K562 (cell line): ENCODE results near the gene BSPRY. TPM values are rescaled to one million over a fixed set of nuclear protein-coding genes. Genes with fewer than 3 reads are reported as not detected.

Experiments
- ATAC-seq: fragments of 200-7000 bp; cut with Tn5 transposase; 3 replicates; pipeline ENCODE4 v1.9.1; 2020; ENCODE audit warnings: moderate library complexity
- BruUV-seq: library from RNA; stranded (reverse); fragments of 400-500 nt; replicated peaks from 2 replicates; lab custom pipeline; 2021; lab: Mats Ljungman, UMichigan
- CTCF ChIA-PET: fragments of 300-600 bp; formaldehyde crosslinking; extraction: SDS; loops from one replicate; lab custom pipeline; 2021; ENCODE audit warnings: low intra/inter-chr PET ratio; lab: Yijun Ruan, JAX
- POLR2A ChIA-PET: fragments of 300-600, 350-650 bp; sonication (Branson Sonifier 250); formaldehyde crosslinking; extraction: SDS; loops from one replicate; lab custom pipeline; 2021; ENCODE audit warnings: antibody characterized with exemption, inconsistent platforms; lab: Yijun Ruan, JAX
- DNase-seq, 4 experiments: peaks; one replicate each; pipeline versions ENCODE4 v3.0.0 to v3.0.0-alpha.2; 2011 to 2018; ENCODE audit warnings: low spot score in 3 of 4, mixed read lengths in 3 of 4; ENCODE audit errors: extremely low read depth in 1 of 4
- FAIRE-seq: peaks from 2 replicates; lab custom pipeline; 2011; peaks lifted over from hg19 to GRCh38; lab: Jason Lieb, UNC
- H2AFZ ChIP-seq: 2 replicates; pipeline ENCODE4 v1.6.0; 2011; ENCODE audit warnings: low read depth, low read length, control low read depth, inconsistent platforms
- H3K27ac ChIP-seq: fragments of 200-600 bp; 3 replicates; pipeline ENCODE4 v1.8.0; 2011; ENCODE audit warnings: low read depth, mild to moderate bottlenecking, control low read depth, inconsistent platforms, low read length, moderate library complexity, mixed read lengths; ENCODE audit errors: extremely low read depth
- H3K27me3 ChIP-seq, 2 experiments: fragments of 300-600 bp in 1 of 2; 2 replicates in 1 of 2; 3 replicates in 1 of 2; pipeline versions ENCODE4 v1.6.0 to v1.8.0; 2011; ENCODE audit warnings: inconsistent platforms in 2 of 2, low read length in 2 of 2, mild to moderate bottlenecking in 1 of 2, mixed read lengths in 1 of 2, moderate library complexity in 1 of 2; ENCODE audit not compliant: control insufficient read depth in 2 of 2, insufficient read depth in 2 of 2
- H3K36me3 ChIP-seq: fragments of 300-600 bp; 3 replicates; pipeline ENCODE4 v1.8.0; 2011; ENCODE audit warnings: mild to moderate bottlenecking, low read length, inconsistent platforms; ENCODE audit not compliant: control insufficient read depth, insufficient read depth
- H3K4me1 ChIP-seq, 2 experiments: fragments of 200-600 bp in 1 of 2; replicated peaks in 1 of 2; 2 replicates in 1 of 2; 3 replicates in 1 of 2; pipeline versions ENCODE4 v1.5.1 to v1.8.0; 2011; ENCODE audit warnings: inconsistent platforms in 2 of 2, low read length in 2 of 2, mild to moderate bottlenecking in 1 of 2, mixed read lengths in 1 of 2, moderate library complexity in 1 of 2; ENCODE audit not compliant: control insufficient read depth in 2 of 2, insufficient read depth in 2 of 2
- H3K4me2 ChIP-seq: 2 replicates; pipeline ENCODE4 v1.6.1; 2011; ENCODE audit warnings: low read length, control low read depth, inconsistent platforms, mixed read lengths; ENCODE audit not compliant: insufficient read depth
- H3K4me3 ChIP-seq: fragments of 200-600 bp; sonication (generic), shearing (Covaris generic); 2 replicates; pipeline ENCODE4 v1.5.1; 2016; ENCODE audit warnings: control low read depth, inconsistent platforms
- H3K79me2 ChIP-seq: fragments of 200-600 bp; 3 replicates; pipeline ENCODE4 v1.8.0; 2011; ENCODE audit warnings: low read length, inconsistent platforms; ENCODE audit not compliant: control insufficient read depth, insufficient read depth
- H3K9ac ChIP-seq, 2 experiments: 2 replicates each; pipeline versions ENCODE4 v1.6.0 to v1.6.1; 2011; ENCODE audit warnings: low read depth in 2 of 2, low read length in 2 of 2, control low read depth in 1 of 2, inconsistent platforms in 1 of 2, mild to moderate bottlenecking in 1 of 2, mixed read lengths in 1 of 2; ENCODE audit not compliant: insufficient read depth in 1 of 2
- H3K9me1 ChIP-seq: one replicate; pipeline ENCODE4 v1.6.0; 2011; ENCODE audit warnings: inconsistent platforms, mild to moderate bottlenecking, low read length, moderate library complexity; ENCODE audit not compliant: control insufficient read depth, insufficient read depth
- H3K9me3 ChIP-seq: replicated peaks from 2 replicates; pipeline ENCODE4 v1.5.1; 2011; ENCODE audit warnings: low read depth, low read length, inconsistent platforms; ENCODE audit not compliant: control insufficient read depth, insufficient read depth
- H4K20me1 ChIP-seq: replicated peaks from 2 replicates; pipeline ENCODE4 v1.6.1; 2011; ENCODE audit warnings: low read length, inconsistent platforms, mixed read lengths; ENCODE audit not compliant: control insufficient read depth, insufficient read depth
- ATF3 ChIP-seq, 2 experiments: fragments of 450-650 bp in 1 of 2; sonication (generic) in 1 of 2; formaldehyde crosslinking in 1 of 2; IDR thresholded peaks in 1 of 2; conservative IDR thresholded peaks in 1 of 2; 2 replicates each; pipeline versions ENCODE4 v1.6.1 to v1.8.1; 2016 to 2023; ENCODE audit warnings: mild to moderate bottlenecking in 2 of 2, moderate library complexity in 2 of 2, inconsistent platforms in 1 of 2, missing genetic modification reagents in 1 of 2
- CAMTA2 ChIP-seq: fragments of 250-450 bp; sonication (Bioruptor Pico); conservative IDR thresholded peaks from 2 replicates; pipeline ENCODE4 v1.5.1; 2022
- CBX8 ChIP-seq: fragments of 200-600 bp; sonication (generic); IDR thresholded peaks from 2 replicates; pipeline ENCODE4 v1.6.1; 2012; ENCODE audit warnings: borderline replicate concordance, mixed run types, low read depth, mild to moderate bottlenecking, moderate library complexity, mixed read lengths, low read length, control low read depth, inconsistent platforms; ENCODE audit not compliant: poor library complexity, severe bottlenecking; ENCODE audit errors: extremely low read depth
- EGR1 ChIP-seq: fragments of 450-650 bp; conservative IDR thresholded peaks from 2 replicates; pipeline ENCODE4 v1.6.1; 2017; ENCODE audit warnings: mild to moderate bottlenecking
- EP400 ChIP-seq: fragments of 450-650 bp; IDR thresholded peaks from 2 replicates; pipeline ENCODE4 v1.6.1; 2017; ENCODE audit warnings: antibody characterized with exemption, mild to moderate bottlenecking, moderate library complexity
- EZH2 ChIP-seq: IDR thresholded peaks from 2 replicates; pipeline ENCODE4 v1.6.1; 2012; ENCODE audit warnings: low read depth, mild to moderate bottlenecking, inconsistent platforms, low read length, borderline replicate concordance
- FOXM1 ChIP-seq, 2 experiments: fragments of 450-650 bp in 1 of 2; sonication (generic) in 1 of 2; formaldehyde crosslinking in 1 of 2; IDR thresholded peaks; 2 replicates each; pipeline versions ENCODE4 v1.6.1 to v1.9.0; 2017 to 2022; ENCODE audit warnings: low read depth in 2 of 2, mild to moderate bottlenecking in 2 of 2, missing genetic modification reagents in 1 of 2, moderate library complexity in 1 of 2
- HNRNPH1 ChIP-seq: fragments of 200-400 bp; formaldehyde crosslinking; optimal IDR thresholded peaks from 2 replicates; pipeline ENCODE3; 2017; ENCODE audit warnings: low read depth, mild to moderate bottlenecking, low read length, moderate library complexity
- MAFF ChIP-seq: IDR thresholded peaks from 2 replicates; pipeline ENCODE4 v1.6.1; 2012; ENCODE audit warnings: low read length, improper control_type of control experiment
- PCBP1 ChIP-seq: fragments of 200-400 bp; formaldehyde crosslinking; IDR thresholded peaks from 2 replicates; pipeline ENCODE4 v1.6.1; 2018; ENCODE audit warnings: mild to moderate bottlenecking, low read depth, low read length; ENCODE audit not compliant: poor library complexity, severe bottlenecking
- SREBF2 ChIP-seq: sonication (generic); formaldehyde crosslinking; IDR thresholded peaks from 2 replicates; pipeline ENCODE4 v1.4.0; 2020; ENCODE audit warnings: mild to moderate bottlenecking, missing genetic modification reagents
- ZKSCAN3 ChIP-seq: fragments of 250-450 bp; sonication (Bioruptor Pico); IDR thresholded peaks from 2 replicates; pipeline ENCODE4 v1.4.0; 2020
- ZNF12 ChIP-seq: sonication (generic); formaldehyde crosslinking; IDR thresholded peaks from 2 replicates; pipeline ENCODE4 v1.4.0; 2020; ENCODE audit warnings: mild to moderate bottlenecking, missing genetic modification reagents
- ZNF174 ChIP-seq: fragments of 250-450 bp; sonication (Bioruptor Pico); IDR thresholded peaks from 2 replicates; pipeline ENCODE4 v1.4.0; 2020; ENCODE audit warnings: mild to moderate bottlenecking
- ZNF75A ChIP-seq: fragments of 450-650 bp; formaldehyde crosslinking; IDR thresholded peaks from 2 replicates; pipeline ENCODE4 v1.4.0; 2020; ENCODE audit warnings: mild to moderate bottlenecking
- WGBS: fragments of 100-300 bp; shearing (Covaris generic); methylation state at CpG from one replicate; pipeline ENCODE4 v1.1.6; 2016; ENCODE audit warnings: low coverage, mixed read lengths; ENCODE audit not compliant: insufficient coverage; ENCODE audit errors: missing lambda C conversion rate; 5-methylcytosine and 5-hydroxymethylcytosine counted together
- in situ Hi-C: fragments of 300-500 bp; cut with MboI; formaldehyde crosslinking; loops from 4 replicates; pipeline ENCODE4 v1.15.0; 2018; ENCODE audit warnings: inconsistent platforms, mixed read lengths
- intact Hi-C: fragments of 100-400 bp; cut with micrococcal nuclease; formaldehyde crosslinking; loops from 2 replicates; pipeline ENCODE4 v1.14.2; 2022
- polyA plus RNA-seq, 8 experiments: library from polyadenylated mRNA; depleted of rRNA in 4 of 8; stranded (reverse) in 5 of 8; unstranded in 3 of 8; fragments of >200 nt; fragmentation: Nextera tagmentation in 2 of 8; fragmentation: Illumina TruSeq in 1 of 8; extraction: Ambion mirVana in 2 of 8; extraction: Trizol in 1 of 8; gene quantifications; 2 replicates each; pipeline versions ENCODE4 v1.2.1 to v1.2.3, GENCODE V29; 2011 to 2014; ENCODE audit warnings: inconsistent platforms in 1 of 8, missing spikeins in 1 of 8
- total RNA-seq, 7 experiments: library from RNA; depleted of rRNA in 6 of 7; stranded (reverse); fragments of >200 nt in 6 of 7; fragmentation: Illumina TruSeq in 2 of 7; extraction: Trizol in 2 of 7; gene quantifications; 2 replicates each; pipeline versions ENCODE4 v1.2.1 to v1.2.3, GENCODE V29; 2011 to 2021; ENCODE audit warnings: low replicate concordance in 1 of 7
- TF ChIP-seq, protein P1 (sequence below): fragments of 450-650 bp; IDR thresholded peaks from 2 replicates; pipeline ENCODE4 v1.6.1; 2014; ENCODE audit warnings: low read depth, mild to moderate bottlenecking, moderate library complexity, borderline replicate concordance

The BSPRY gene
- total and polyA plus RNA-seq, 9 of the 15 experiments (the other 6 are each of a cell fraction or from before 2014, with no cell fraction given), result 0.07 to 0.67 (median 0.18) TPM

DNA sequence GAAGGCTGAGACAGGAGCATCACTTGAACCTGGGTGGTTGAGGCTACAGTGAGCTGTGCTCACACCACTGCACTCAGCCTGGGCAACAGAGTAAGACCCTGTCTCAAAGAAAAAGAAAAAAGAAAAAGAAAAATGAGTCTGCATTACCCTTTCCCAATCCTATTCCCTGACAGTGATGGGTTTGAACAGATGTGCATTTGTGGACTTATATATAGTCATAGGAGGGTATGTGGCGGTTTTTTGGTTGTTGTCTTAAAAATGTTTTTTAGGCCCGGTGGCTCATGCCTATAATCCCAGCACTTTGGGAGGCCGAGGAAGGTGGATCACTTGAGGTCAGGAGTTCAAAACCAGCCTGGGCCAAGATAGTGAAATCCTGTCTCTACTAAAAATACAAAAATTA lies 14.0 kb downstream of the BSPRY start:
- in situ Hi-C loops, result no loop called here
- no peak for ATAC-seq
- no peaks in the 10 kb centered on the region for H3K79me2 ChIP-seq
- intact Hi-C loops, result no loop called here
- ChIA-PET CTCF (no interaction called here), POLR2A (interaction anchor here (1.2 kb wide), 1 partner anchor 10 kb away, joined by 4 read pairs; no protein-coding TSS in a partner anchor)
- H3K27me3 ChIP-seq, result no peaks in the 10 kb centered on the region
- no peaks in the 10 kb centered on the region for H3K36me3 ChIP-seq
- no peak overlapping the region for H3K4me2 ChIP-seq
- TF ChIP-seq ZNF75A (no peak), CAMTA2 (CRISPR knock-in tag) (no peak), ZNF12 (no peak), MAFF (no peak), ATF3 (IDR thresholded peaks at IDR 0.05) (no peak), ATF3 (CRISPR knock-in tag; conservative IDR thresholded peaks at IDR 0.05) (no peak), FOXM1 (IDR thresholded peaks at IDR 0.05; ENCODE audit: low read depth) (no peak), FOXM1 (CRISPR knock-in tag; IDR thresholded peaks at IDR 0.05; ENCODE audit: low read depth) (no peak), EP400 (no peak), PCBP1 (no peak), SREBF2 (CRISPR knock-in tag) (no peak), ZKSCAN3 (no peak), EGR1 (no peak), CBX8 (no peak), ZNF174 (CRISPR knock-in tag) (no peak), HNRNPH1 (no peak), EZH2 (no peak)
- TF ChIP-seq, protein P1, sequence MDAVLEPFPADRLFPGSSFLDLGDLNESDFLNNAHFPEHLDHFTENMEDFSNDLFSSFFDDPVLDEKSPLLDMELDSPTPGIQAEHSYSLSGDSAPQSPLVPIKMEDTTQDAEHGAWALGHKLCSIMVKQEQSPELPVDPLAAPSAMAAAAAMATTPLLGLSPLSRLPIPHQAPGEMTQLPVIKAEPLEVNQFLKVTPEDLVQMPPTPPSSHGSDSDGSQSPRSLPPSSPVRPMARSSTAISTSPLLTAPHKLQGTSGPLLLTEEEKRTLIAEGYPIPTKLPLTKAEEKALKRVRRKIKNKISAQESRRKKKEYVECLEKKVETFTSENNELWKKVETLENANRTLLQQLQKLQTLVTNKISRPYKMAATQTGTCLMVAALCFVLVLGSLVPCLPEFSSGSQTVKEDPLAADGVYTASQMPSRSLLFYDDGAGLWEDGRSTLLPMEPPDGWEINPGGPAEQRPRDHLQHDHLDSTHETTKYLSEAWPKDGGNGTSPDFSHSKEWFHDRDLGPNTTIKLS, result no peak
- peaks cover 22% of the 10 kb centered on the region in 2 experiments for H3K4me1 ChIP-seq
- no TSS peak for BruUV-seq
- no peak overlapping the region for H2AFZ ChIP-seq
- H3K9me1 ChIP-seq, result no peaks in the 10 kb centered on the region
- 13% methylated on average over 3 of the region's 3 CpGs for WGBS
- DNase-seq, result no peak
- H3K9ac ChIP-seq, result no peak overlapping the region
- H3K9me3 ChIP-seq, result no peaks in the 10 kb centered on the region
- H4K20me1 ChIP-seq, result 0 out of 2 replicates have a peak, but pooled peaks cover 3% of the 10 kb centered on the region
- no peak overlapping the region for H3K4me3 ChIP-seq
- H3K27ac ChIP-seq, result no peak overlapping the region
- FAIRE-seq, result no peak
